Tibial nerve (tissue), 4 donors: Measurements from ENCODE around the gene COMMD1. TPM values are rescaled to one million over a fixed set of nuclear protein-coding genes. Genes with fewer than 3 reads are reported as not detected.

Experiments used
- DNase-seq, 2 donors: peaks; one replicate each; pipeline ENCODE4 v3.0.0-alpha.2; 2019; ENCODE audit warnings: low spot score in 2 of 2
- H3K27ac ChIP-seq, 4 donors: fragments of 200-600 bp; sonication (generic) in 3 of 4; one replicate each; pipeline ENCODE4 v1.5.1; 2017 to 2019; ENCODE audit warnings: mild to moderate bottlenecking in 1 of 4
- H3K27me3 ChIP-seq, 2 donors: fragments of 200-600 bp; sonication (generic) in 1 of 2; one replicate each; pipeline versions ENCODE4 v1.5.1 to v1.6.0; 2017 to 2019
- H3K36me3 ChIP-seq, 3 donors: fragments of 200-600 bp; sonication (generic); one replicate each; pipeline ENCODE4 v1.5.1; 2018 to 2019
- H3K4me1 ChIP-seq, 4 donors: fragments of 200-600 bp; sonication (generic) in 3 of 4; one replicate each; pipeline ENCODE4 v1.5.1; 2017 to 2019
- H3K4me3 ChIP-seq, 4 donors: fragments of 200-600 bp; sonication (generic) in 3 of 4; one replicate each; pipeline ENCODE4 v1.5.1; 2017 to 2019; ENCODE audit warnings: mild to moderate bottlenecking in 1 of 4, moderate library complexity in 1 of 4
- H3K9me3 ChIP-seq, 4 donors: fragments of 200-600 bp; sonication (generic) in 3 of 4; one replicate each; pipeline ENCODE4 v1.5.1; 2017 to 2019
- EP300 ChIP-seq, 2 donors: sonication (generic); formaldehyde crosslinking; IDR thresholded peaks; one replicate each; pipeline ENCODE4 v1.6.1; 2017; ENCODE audit warnings: antibody characterized with exemption in 2 of 2, mild to moderate bottlenecking in 1 of 2
- POLR2A ChIP-seq, 2 donors: fragments of 450-650 bp; IDR thresholded peaks; one replicate each; pipeline ENCODE4 v1.6.1; 2017; ENCODE audit warnings: antibody characterized with exemption in 2 of 2, mild to moderate bottlenecking in 2 of 2, moderate library complexity in 2 of 2
- WGBS, 2 donors: methylation state at CpG; one replicate each; pipeline ENCODE4 v1.1.5; 2018; 5-methylcytosine and 5-hydroxymethylcytosine counted together
- total RNA-seq, 4 donors: library from RNA; depleted of rRNA; stranded (reverse); fragments of >200 nt; gene quantifications; one replicate each; pipeline ENCODE4 v1.1.0, GENCODE V29; 2016
- TF ChIP-seq, protein P1 (sequence below), 5 experiments: fragments of 200-600 bp in 3 of 5; fragments of 450-650 bp in 2 of 5; sonication (generic) in 3 of 5; IDR thresholded peaks; one replicate each; pipeline ENCODE4 v1.5.1; 2016 to 2019; ENCODE audit warnings: antibody characterized with exemption in 5 of 5, mild to moderate bottlenecking in 3 of 5, moderate library complexity in 2 of 5

COMMD1 gene
- total RNA-seq, 4 donors from 2014 or later, result 29.6 to 49.2 (median 43.7) TPM

DNA sequence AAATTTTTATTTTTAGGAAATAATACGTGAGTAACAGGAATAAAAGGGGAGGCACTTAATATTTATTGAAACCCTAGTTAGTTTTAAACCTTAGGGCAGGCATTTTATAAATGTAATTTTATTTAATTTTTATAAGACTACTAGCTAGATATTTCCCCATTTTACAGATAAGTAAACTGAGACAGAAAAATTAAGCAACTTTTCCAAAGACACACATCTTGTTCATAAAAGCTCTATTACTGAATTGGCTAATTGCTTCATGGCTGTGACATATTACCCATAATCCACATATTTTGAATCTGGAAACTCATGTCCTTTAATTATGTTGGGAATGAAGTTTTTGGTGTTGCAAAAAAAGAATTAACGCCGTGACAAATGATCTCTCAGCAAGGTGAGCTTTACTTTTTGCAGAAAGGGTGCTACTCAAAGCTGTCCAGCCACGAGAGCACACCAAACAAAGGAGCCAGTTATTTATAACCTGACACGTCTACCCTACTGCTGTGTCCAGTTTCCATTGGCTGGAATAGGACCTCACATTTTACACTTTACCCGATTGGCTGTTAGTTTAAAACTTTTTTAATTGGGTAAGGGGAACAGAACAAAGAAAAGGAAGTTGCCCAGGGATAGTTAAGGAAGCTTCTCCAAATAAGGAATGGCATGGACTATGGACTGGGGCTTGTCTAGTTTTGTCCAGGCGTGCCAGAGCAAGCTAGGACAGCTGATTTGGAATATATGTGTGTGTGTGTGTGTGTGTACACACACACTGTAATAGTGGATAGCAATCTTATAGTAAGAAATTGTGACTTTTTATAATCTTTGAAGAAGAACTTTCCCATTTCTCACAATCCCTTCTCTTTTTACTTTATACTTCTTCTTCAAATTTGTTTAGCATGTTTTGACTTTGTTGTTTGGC, 54.2 kb downstream of the COMMD1 start:
- WGBS, 2 donors, result 91 to 95% methylated on average over 7 of the region's 7 CpGs

DNA sequence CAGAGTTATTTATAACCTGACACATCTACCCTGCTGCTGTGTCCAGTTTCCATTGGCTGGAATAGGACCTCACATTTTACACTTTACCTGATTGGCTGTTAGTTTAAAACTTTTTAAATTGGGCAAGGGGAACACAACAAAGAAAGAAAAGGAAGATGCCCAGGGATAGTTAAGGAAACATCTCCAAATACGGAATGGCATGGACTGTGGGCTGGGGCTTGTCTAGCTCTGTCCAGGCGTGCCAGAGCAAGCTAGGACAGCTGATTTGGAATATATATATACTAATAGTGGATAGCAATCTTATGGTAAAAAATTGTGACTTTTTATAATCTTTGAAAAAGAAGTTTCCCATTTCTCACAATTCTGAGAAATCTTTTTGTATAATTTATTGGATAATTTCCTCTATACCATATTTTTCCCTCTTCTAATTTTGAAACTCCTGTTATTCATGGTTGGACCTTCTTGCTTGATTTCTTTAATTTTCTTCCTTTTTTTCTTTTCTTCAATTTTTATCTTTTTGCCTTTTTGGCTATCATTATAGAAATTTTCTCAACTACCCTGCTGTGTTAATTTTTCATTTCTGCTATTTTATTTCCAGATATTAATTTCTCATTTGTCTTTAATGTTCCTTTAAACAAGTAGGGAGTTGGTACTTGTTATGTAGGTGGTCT, 55.9 kb downstream of the COMMD1 start:
- Histone ChIP-seq H3K36me3 (no peaks in the 10 kb centered on the region), H3K9me3 (no peaks in the 10 kb centered on the region), H3K27ac (no peak overlapping the region), H3K4me1 (peaks cover 0 to 19% (median 0%) of the 10 kb centered on the region in 4 donors), H3K27me3 (no peaks in the 10 kb centered on the region), H3K4me3 (no peak overlapping the region)
- TF ChIP-seq POLR2A (IDR thresholded peaks at IDR 0.05) (no peak), EP300 (IDR thresholded peaks at IDR 0.05) (no peak)
- TF ChIP-seq, protein P1, sequence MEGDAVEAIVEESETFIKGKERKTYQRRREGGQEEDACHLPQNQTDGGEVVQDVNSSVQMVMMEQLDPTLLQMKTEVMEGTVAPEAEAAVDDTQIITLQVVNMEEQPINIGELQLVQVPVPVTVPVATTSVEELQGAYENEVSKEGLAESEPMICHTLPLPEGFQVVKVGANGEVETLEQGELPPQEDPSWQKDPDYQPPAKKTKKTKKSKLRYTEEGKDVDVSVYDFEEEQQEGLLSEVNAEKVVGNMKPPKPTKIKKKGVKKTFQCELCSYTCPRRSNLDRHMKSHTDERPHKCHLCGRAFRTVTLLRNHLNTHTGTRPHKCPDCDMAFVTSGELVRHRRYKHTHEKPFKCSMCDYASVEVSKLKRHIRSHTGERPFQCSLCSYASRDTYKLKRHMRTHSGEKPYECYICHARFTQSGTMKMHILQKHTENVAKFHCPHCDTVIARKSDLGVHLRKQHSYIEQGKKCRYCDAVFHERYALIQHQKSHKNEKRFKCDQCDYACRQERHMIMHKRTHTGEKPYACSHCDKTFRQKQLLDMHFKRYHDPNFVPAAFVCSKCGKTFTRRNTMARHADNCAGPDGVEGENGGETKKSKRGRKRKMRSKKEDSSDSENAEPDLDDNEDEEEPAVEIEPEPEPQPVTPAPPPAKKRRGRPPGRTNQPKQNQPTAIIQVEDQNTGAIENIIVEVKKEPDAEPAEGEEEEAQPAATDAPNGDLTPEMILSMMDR (IDR thresholded peaks at IDR 0.05), result no peak
- no peak for DNase-seq
- 96 to 100% methylated on average over 2 of the region's 2 CpGs for WGBS, 2 donors

More for the DNA sequence above, 54.2 kb downstream of the COMMD1 start:
- TF ChIP-seq POLR2A (IDR thresholded peaks at IDR 0.05) (no peak), EP300 (IDR thresholded peaks at IDR 0.05) (no peak)
- TF ChIP-seq, protein P1 (IDR thresholded peaks at IDR 0.05), result no peak
- H3K4me1 ChIP-seq, result peaks cover 0 to 19% (median 0%) of the 10 kb centered on the region in 4 donors
- no peak overlapping the region for H3K27ac ChIP-seq
- no peak overlapping the region for H3K4me3 ChIP-seq
- no peaks in the 10 kb centered on the region for H3K27me3 ChIP-seq
- no peak for DNase-seq
- no peaks in the 10 kb centered on the region for H3K9me3 ChIP-seq
- no peaks in the 10 kb centered on the region for H3K36me3 ChIP-seq

DNA sequence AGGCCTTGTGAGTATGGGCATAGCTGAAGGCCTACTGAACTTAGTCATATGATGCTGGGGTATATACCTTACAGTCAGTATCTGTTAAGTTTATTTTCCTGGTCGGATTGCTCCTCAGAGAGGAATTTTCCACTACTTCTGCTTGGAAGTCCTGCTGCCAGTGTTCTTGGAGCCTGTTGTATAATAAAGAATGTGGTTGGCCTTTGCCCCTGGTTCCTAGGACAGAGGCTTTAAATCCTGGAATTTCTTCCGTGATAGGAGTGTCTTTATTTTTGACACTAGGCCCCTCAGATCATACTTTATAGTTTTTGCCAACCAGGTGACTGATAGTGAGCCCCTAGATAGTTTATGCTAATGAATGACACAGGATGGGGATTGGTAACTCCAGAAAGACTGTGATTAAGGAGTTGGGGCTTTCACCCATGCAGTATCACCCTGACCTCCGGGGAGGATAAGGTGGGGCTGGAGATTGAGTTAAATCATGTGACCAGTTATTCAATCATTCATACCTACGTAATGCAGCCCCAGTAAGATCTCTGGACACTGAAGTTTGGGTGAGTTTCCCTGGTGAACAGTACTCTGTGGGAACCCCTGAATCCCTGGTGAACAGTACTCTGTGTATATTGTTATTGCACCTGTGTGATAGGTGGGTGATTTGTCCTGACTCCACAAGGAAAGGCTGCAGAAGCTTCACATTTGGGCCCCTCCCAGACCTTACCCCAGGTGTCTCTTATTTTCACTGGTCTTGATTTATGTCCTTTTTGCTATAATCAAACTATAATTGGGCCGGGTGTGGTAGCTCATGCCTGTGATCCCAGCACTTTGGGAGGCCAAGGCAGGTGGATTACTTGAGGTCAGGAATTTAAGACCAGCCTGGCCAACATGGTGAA, 56.9 kb downstream of the COMMD1 start:
- Histone ChIP-seq H3K27ac (no peak overlapping the region), H3K27me3 (no peaks in the 10 kb centered on the region), H3K4me1 (peaks cover 0 to 16% (median 0%) of the 10 kb centered on the region in 4 donors), H3K4me3 (no peak overlapping the region), H3K36me3 (no peaks in the 10 kb centered on the region), H3K9me3 (no peaks in the 10 kb centered on the region)
- WGBS, 2 donors, result 71% methylated on average over 5 of the region's 5 CpGs
- TF ChIP-seq, protein P1 (IDR thresholded peaks at IDR 0.05), result no peak
- no peak for TF ChIP-seq POLR2A (IDR thresholded peaks at IDR 0.05)
- no peak for TF ChIP-seq EP300 (IDR thresholded peaks at IDR 0.05)
- no peak for DNase-seq

DNA sequence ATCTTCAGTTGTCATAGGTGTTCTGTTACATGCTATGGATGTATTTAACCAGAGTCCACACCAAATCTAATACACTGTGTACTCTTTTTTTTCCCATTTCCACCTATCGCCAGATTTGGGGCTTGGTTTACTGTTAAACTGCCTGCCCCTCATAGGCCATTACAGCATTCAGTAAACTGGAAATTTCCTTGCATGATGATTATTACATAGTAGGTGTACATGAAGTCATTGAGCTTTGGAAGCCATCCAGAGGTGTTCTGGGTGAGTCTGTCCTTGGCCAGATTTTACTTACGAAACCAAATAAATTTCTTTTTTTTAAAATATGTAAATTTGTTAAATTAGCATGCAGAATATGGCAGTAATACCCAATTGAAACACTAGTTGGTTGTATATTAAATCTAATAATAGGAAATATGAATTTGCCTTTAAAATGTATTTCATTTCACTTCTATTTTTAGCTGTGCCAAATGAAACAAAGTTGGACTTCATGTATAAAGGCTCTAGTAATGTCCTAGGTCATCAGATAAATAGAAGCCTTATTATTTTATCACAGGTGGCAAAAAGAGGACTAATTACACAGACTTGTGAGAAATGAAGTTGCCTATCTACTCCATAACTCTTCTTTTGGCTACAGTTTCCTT, 60.7 kb downstream of the COMMD1 start:
- TF ChIP-seq EP300 (IDR thresholded peaks at IDR 0.05) (no peak), POLR2A (IDR thresholded peaks at IDR 0.05) (no peak)
- TF ChIP-seq, protein P1 (IDR thresholded peaks at IDR 0.05), result no peak
- Histone ChIP-seq H3K4me1 (peaks cover 0 to 5% (median 0%) of the 10 kb centered on the region in 4 donors), H3K9me3 (no peaks in the 10 kb centered on the region), H3K36me3 (no peaks in the 10 kb centered on the region), H3K27ac (no peak overlapping the region), H3K4me3 (no peak overlapping the region), H3K27me3 (no peaks in the 10 kb centered on the region)
- 86 to 90% methylated on average over 2 of the region's 2 CpGs for WGBS, 2 donors
- DNase-seq, result no peak
